ENCODE measurements around the gene GNAZ. TPM values are rescaled to one million over a fixed set of nuclear protein-coding genes. Genes with fewer than 3 reads are reported as not detected.

Gene GNAZ
- total RNA-seq, 2 experiments from 2014 or later = 1.1 to 1.5 TPM

DNA sequence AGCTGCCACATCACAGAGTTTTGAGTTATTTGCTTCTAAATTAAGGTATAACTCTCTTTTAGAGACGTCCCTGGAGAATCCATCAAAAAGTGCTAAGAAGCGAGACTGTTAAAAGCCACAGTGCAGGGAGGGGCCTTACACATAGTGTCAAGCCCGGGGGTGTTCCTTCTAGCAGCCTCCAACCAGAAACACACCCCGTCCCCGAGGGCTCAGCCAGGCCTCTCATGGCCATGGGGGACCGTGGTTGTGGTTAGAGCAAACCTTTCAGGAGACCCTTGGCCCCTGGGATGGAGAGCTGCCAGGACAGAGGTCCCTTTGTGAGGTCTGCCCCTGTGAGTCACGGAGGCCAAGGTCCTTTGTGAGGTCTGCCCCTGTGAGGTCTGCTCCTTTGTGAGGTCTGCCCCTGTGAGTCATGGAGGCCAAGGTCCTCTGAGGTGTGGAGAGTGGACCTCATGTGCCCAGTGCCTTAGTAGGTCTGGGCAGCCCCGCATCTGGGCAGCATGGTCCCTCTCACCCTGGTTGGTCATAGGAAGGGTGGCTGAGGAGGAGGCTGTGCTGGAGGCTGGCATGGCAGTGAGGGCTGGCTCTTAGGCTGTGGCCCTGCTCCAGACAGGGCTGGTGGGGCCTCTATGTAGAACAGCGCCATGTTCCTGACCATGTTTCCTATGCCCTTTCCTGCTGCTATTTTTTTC is 5.4 kb downstream of the GNAZ start:
- H3K27ac Mint-ChIP-seq = no peak overlapping the region
- no peaks in the 10 kb centered on the region for H3K36me3 Mint-ChIP-seq (ENCODE audit: low read depth)
- H3K4me1 Mint-ChIP-seq = peaks cover 6% of the 10 kb centered on the region
- ATAC-seq = no peak
- no peak overlapping the region for H3K4me3 Mint-ChIP-seq
- no peaks in the 10 kb centered on the region for H3K9me3 Mint-ChIP-seq (ENCODE audit: low read depth)
- ChIA-PET CTCF (no interaction called here), POLR2A (no interaction called here)
- intact Hi-C loops (cut with DNase I, micrococcal nuclease) = no loop called here
- no peak for DNase-seq
- H3K27me3 Mint-ChIP-seq = peaks cover 14% of the 10 kb centered on the region

DNA sequence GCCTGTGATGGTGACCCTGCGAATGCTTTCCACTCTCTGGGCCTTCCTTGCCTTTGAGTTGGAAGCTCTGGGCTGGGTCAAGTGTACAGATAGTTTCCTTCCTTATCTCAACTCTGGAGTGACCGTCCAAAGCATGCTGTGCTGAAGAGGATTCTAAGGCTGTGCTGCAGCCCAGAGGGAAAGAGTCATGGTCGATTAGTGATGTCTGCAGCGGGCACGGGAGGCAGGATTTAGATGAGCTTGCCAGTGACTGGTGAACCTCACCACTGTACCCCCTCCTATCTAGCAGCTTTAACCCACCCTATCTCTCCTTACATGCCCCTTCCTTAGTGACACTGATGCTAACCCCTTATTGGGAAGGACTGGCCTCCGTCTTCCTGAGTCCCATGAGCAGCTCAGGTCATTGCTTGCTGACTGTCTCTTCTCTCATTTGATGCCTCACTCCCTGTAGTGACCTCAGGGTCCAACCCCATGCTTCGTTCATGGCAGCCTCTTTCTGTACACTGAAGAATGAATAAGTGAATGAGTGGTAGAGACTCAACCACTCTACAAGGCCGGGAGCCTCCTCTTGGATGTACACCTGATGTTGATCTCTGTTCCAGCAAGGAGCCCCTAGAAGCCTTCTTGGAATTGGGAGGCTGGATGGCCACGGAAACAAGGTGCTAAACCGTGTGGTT is 6.7 kb downstream of the GNAZ start:
- intact Hi-C loops (cut with DNase I, micrococcal nuclease) = no loop called here
- Mint-ChIP-seq H3K9me3 (ENCODE audit: low read depth) (no peaks in the 10 kb centered on the region), H3K36me3 (ENCODE audit: low read depth) (no peaks in the 10 kb centered on the region), H3K4me3 (no peak overlapping the region), H3K4me1 (peaks cover 3% of the 10 kb centered on the region), H3K27me3 (peaks cover 7% of the 10 kb centered on the region), H3K27ac (no peak overlapping the region)
- CTCF ChIA-PET = interaction anchor here (0.6 kb wide), 1 partner anchor 671 kb away, joined by 3 read pairs; no protein-coding TSS in a partner anchor
- DNase-seq (no peak), ATAC-seq (no peak)
- POLR2A ChIA-PET = no interaction called here

- Mint-ChIP-seq H3K9me3 (ENCODE audit: low read depth) (no peaks in the 10 kb centered on the region), H3K36me3 (ENCODE audit: low read depth) (no peaks in the 10 kb centered on the region), H3K27ac (no peak overlapping the region), H3K4me3 (no peak overlapping the region), H3K4me1 (peaks cover 3% of the 10 kb centered on the region), H3K27me3 (peaks cover 4% of the 10 kb centered on the region)
- DNase-seq (no peak), ATAC-seq (no peak)
- ChIA-PET CTCF (interaction anchor here (0.6 kb wide), 1 partner anchor 120 kb away, joined by 3 read pairs; no protein-coding TSS in a partner anchor), POLR2A (no interaction called here)
- intact Hi-C loops (cut with DNase I, micrococcal nuclease) = no loop called here
Measured at GRCh38 chr22:23077627-23078461, 7.5 kb downstream of the GNAZ start.

DNA sequence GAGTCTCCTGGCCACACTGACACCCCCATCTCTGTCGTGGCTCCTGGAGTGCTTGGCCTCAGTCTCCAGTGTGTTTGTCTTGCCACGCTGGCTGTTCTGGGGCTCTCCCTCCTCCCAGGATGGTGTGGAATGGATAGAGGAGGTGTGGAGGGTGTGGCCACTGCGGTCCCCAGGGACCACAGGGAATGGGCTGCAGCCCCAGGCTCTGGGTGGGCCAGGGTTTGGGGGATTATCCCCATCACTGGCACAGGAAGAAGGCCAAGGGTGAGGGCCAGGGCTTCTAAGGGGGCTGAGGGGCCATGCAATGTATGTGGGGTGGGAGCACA is 8.1 kb downstream of the GNAZ start:
- CTCF ChIA-PET = no interaction called here
- H3K36me3 Mint-ChIP-seq (ENCODE audit: low read depth) = no peaks in the 10 kb centered on the region
- H3K4me1 Mint-ChIP-seq = peaks cover 3% of the 10 kb centered on the region
- no peak for ATAC-seq
- intact Hi-C loops (cut with DNase I, micrococcal nuclease) = no loop called here
- H3K4me3 Mint-ChIP-seq = no peak overlapping the region
- POLR2A ChIA-PET = no interaction called here
- no peak for DNase-seq
- H3K9me3 Mint-ChIP-seq (ENCODE audit: low read depth) = no peaks in the 10 kb centered on the region
- H3K27ac Mint-ChIP-seq = no peak overlapping the region
- H3K27me3 Mint-ChIP-seq = peaks cover 4% of the 10 kb centered on the region

- H3K36me3 Mint-ChIP-seq (ENCODE audit: low read depth) = no peaks in the 10 kb centered on the region
- POLR2A ChIA-PET = no interaction called here
- H3K4me1 Mint-ChIP-seq = peaks cover 3% of the 10 kb centered on the region
- ATAC-seq (no peak), DNase-seq (no peak)
- H3K9me3 Mint-ChIP-seq (ENCODE audit: low read depth) = no peaks in the 10 kb centered on the region
- intact Hi-C loops (cut with DNase I, micrococcal nuclease) = no loop called here
- CTCF ChIA-PET = no interaction called here
- peaks cover 1% of the 10 kb centered on the region for H3K27me3 Mint-ChIP-seq
- no peak overlapping the region for H3K4me3 Mint-ChIP-seq
- no peak overlapping the region for H3K27ac Mint-ChIP-seq
Measured at GRCh38 chr22:23079240-23079768, 9.0 kb downstream of the GNAZ start.

- no peaks in the 10 kb centered on the region for H3K27me3 Mint-ChIP-seq
Measured at GRCh38 chr22:23079814-23080521, 9.6 kb downstream of the GNAZ start.

GRCh38 chr22:23080613-23081290 is 10.4 kb downstream of the GNAZ start:
- ATAC-seq = peak; percentile 23
- Mint-ChIP-seq H3K36me3 (ENCODE audit: low read depth) (no peaks in the 10 kb centered on the region), H3K4me3 (no peak overlapping the region), H3K27ac (peak overlapping the region; percentile 49), H3K9me3 (ENCODE audit: low read depth) (no peaks in the 10 kb centered on the region), H3K27me3 (no peaks in the 10 kb centered on the region), H3K4me1 (peaks cover 3% of the 10 kb centered on the region)
- DNase-seq = peak; percentile 13
- intact Hi-C loops (cut with DNase I, micrococcal nuclease) = no loop called here
- ChIA-PET CTCF (no interaction called here), POLR2A (no interaction called here)

More at GRCh38 chr22:23079814-23080521, 9.6 kb downstream of the GNAZ start:
- peaks cover 3% of the 10 kb centered on the region for H3K4me1 Mint-ChIP-seq
- intact Hi-C loops (cut with DNase I, micrococcal nuclease) = no loop called here
- POLR2A ChIA-PET = no interaction called here
- ATAC-seq (no peak), DNase-seq (no peak)
- H3K36me3 Mint-ChIP-seq (ENCODE audit: low read depth) = no peaks in the 10 kb centered on the region
- no peaks in the 10 kb centered on the region for H3K9me3 Mint-ChIP-seq (ENCODE audit: low read depth)
- CTCF ChIA-PET = no interaction called here
- H3K27ac Mint-ChIP-seq = no peak overlapping the region
- H3K4me3 Mint-ChIP-seq = no peak overlapping the region

DNA sequence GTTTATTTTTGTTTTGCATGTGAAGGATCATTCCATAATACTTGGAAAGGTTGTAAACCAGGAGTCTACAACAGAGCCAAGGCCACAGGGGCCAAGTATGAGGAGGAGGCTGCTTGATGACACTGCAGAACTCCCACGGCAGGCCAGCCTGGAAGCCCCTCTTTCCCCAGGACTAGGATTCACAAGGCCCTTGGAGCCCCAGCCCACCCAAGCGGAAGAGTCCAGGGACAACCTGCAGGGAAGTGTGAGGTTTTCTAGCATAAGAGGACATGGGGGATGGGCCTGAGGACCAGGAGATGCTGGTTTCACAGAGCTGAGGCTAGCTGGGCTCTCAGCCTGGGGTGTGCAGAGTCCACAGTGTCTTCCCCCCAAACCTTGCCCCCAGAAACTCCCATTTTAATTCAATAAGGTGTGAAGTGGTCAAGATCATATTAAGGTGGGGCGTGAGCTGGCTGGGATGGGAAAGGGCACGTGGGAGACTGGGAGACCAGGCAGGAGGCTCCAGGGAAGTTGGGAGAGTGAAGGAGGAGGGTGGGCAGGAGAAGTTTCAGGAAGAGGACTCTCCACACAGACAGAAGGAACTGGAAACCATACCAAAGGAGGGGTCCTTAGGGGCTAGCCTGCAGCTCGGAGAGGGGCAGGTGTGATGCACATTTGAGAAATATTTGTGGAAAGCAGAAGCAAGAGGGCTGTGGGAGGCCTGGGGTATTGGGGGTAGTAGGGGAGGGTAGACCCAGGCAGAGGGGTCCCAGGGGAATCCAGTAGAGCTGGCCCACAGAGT is 12.4 kb downstream of the GNAZ start:
- intact Hi-C loops (cut with DNase I, micrococcal nuclease) = no loop called here
- Mint-ChIP-seq H3K9me3 (ENCODE audit: low read depth) (no peaks in the 10 kb centered on the region), H3K27me3 (no peaks in the 10 kb centered on the region), H3K36me3 (ENCODE audit: low read depth) (no peaks in the 10 kb centered on the region), H3K4me3 (no peak overlapping the region), H3K4me1 (peaks cover 3% of the 10 kb centered on the region), H3K27ac (no peak overlapping the region)
- CTCF ChIA-PET = interaction anchor here (0.5 to 1.0 kb wide), 2 partner anchors 91 to 120 kb away, joined by 3 read pairs; no protein-coding TSS in a partner anchor
- ATAC-seq (no peak), DNase-seq (no peak)
- POLR2A ChIA-PET = no interaction called here

GRCh38 chr22:23083315-23084021 is 13.1 kb downstream of the GNAZ start:
- H3K4me1 Mint-ChIP-seq = peaks cover 3% of the 10 kb centered on the region
- DNase-seq = no peak
- intact Hi-C loops (cut with DNase I, micrococcal nuclease) = no loop called here
- CTCF ChIA-PET = interaction anchor here (0.5 to 1.0 kb wide), 3 partner anchors 92 to 180 kb away, joined by 3 read pairs; no protein-coding TSS in a partner anchor
- ATAC-seq = no peak
- no peaks in the 10 kb centered on the region for H3K9me3 Mint-ChIP-seq (ENCODE audit: low read depth)
- no peak overlapping the region for H3K4me3 Mint-ChIP-seq
- POLR2A ChIA-PET = no interaction called here
- H3K27ac Mint-ChIP-seq = no peak overlapping the region
- H3K36me3 Mint-ChIP-seq (ENCODE audit: low read depth) = no peaks in the 10 kb centered on the region
- H3K27me3 Mint-ChIP-seq = no peaks in the 10 kb centered on the region

Data from activated CD4-positive, alpha-beta T cell treated with anti-CD3 and anti-CD28 coated beads for 36 hours (primary cell).